HEK293 (cell line): ENCODE data around the gene HSD17B13.
"Not testable (repeated sequence)": the region's sequence is repeated elsewhere in the genome, so short reads cannot be mapped to it uniquely, and the experiment has no call there.

Source experiments
- CTCF ChIA-PET: fragments of 350-600 bp; formaldehyde crosslinking; extraction: SDS; loops from one replicate; lab custom pipeline; 2021; ENCODE audit warnings: antibody characterized with exemption; lab: Yijun Ruan, JAX
- POLR2A ChIA-PET: fragments of 300-600 bp; formaldehyde crosslinking; extraction: SDS; loops from one replicate; lab custom pipeline; 2020; ENCODE audit warnings: antibody characterized with exemption, inconsistent platforms; lab: Yijun Ruan, JAX
- H3K27ac ChIP-seq: fragments of 200-500 bp; sonication (Bioruptor generic); 2 replicates; pipeline ENCODE4 v1.5.1; 2014; ENCODE audit warnings: low read depth, low read length, control low read depth, inconsistent platforms; ENCODE audit errors: extremely low read depth
- H3K36me3 ChIP-seq, 2 experiments: fragments of 200-500 bp in 1 of 2; sonication (Bioruptor generic) in 1 of 2; 1 replicate in 1 of 2; 2 replicates in 1 of 2; pipeline ENCODE4 v1.5.1; 2014 to 2017; ENCODE audit warnings: inconsistent platforms in 2 of 2, low read length in 2 of 2; ENCODE audit not compliant: control insufficient read depth in 2 of 2, insufficient read depth in 1 of 2
- H3K4me1 ChIP-seq: fragments of 200-500 bp; sonication (Bioruptor generic); 2 replicates; pipeline ENCODE4 v1.5.1; 2014; ENCODE audit warnings: mild to moderate bottlenecking, low read length, inconsistent platforms; ENCODE audit not compliant: control insufficient read depth, insufficient read depth
- H3K4me3 ChIP-seq: 2 replicates; pipeline ENCODE4 v1.5.1; 2011; ENCODE audit warnings: low read depth, mild to moderate bottlenecking, control low read depth, low read length, moderate library complexity
- H3K9me3 ChIP-seq: fragments of 200-500 bp; sonication (Bioruptor generic); 2 replicates; pipeline ENCODE4 v1.5.1; 2014; ENCODE audit warnings: low read depth, low read length, inconsistent platforms; ENCODE audit not compliant: control insufficient read depth, insufficient read depth
- HOXD13 ChIP-seq: sonication (generic); formaldehyde crosslinking; IDR thresholded peaks from 2 replicates; pipeline ENCODE4 v1.8.0; 2022; ENCODE audit warnings: missing genetic modification reagents, borderline replicate concordance
- SCRT2 ChIP-seq: fragments of 450-650 bp; formaldehyde crosslinking; IDR thresholded peaks from 2 replicates; pipeline ENCODE4 v1.5.1; 2016; ENCODE audit warnings: missing biosample characterization, missing genetic modification characterization
- SETDB1 ChIP-seq: IDR thresholded peaks from one replicate; pipeline ENCODE4 v1.6.1; 2017; ENCODE audit warnings: mild to moderate bottlenecking, low read length, moderate library complexity, mixed read lengths; ENCODE audit not compliant: insufficient read length
- SP2 ChIP-seq: fragments of 450-650 bp; formaldehyde crosslinking; IDR thresholded peaks from 2 replicates; pipeline ENCODE4 v1.5.1; 2016; ENCODE audit warnings: missing biosample characterization, missing genetic modification characterization
- YY2 ChIP-seq: fragments of 450-650 bp; formaldehyde crosslinking; IDR thresholded peaks from 2 replicates; pipeline ENCODE4 v1.5.1; 2016; ENCODE audit warnings: missing biosample characterization, missing genetic modification characterization
- ZBTB1 ChIP-seq: fragments of 450-650 bp; formaldehyde crosslinking; IDR thresholded peaks from 2 replicates; pipeline ENCODE4 v1.5.1; 2016; ENCODE audit warnings: missing biosample characterization, missing genetic modification characterization
- ZBTB10 ChIP-seq: fragments of 450-650 bp; formaldehyde crosslinking; IDR thresholded peaks from 2 replicates; pipeline ENCODE4 v1.5.1; 2016; ENCODE audit warnings: missing biosample characterization, missing genetic modification characterization
- ZBTB20 ChIP-seq: fragments of 450-650 bp; formaldehyde crosslinking; IDR thresholded peaks from 2 replicates; pipeline ENCODE4 v1.5.1; 2016; ENCODE audit warnings: missing biosample characterization, missing genetic modification characterization
- ZBTB49 ChIP-seq: fragments of 450-650 bp; formaldehyde crosslinking; IDR thresholded peaks from 2 replicates; pipeline ENCODE4 v1.5.1; 2016; ENCODE audit warnings: missing biosample characterization, missing genetic modification characterization, low read depth
- ZBTB6 ChIP-seq: fragments of 450-650 bp; formaldehyde crosslinking; IDR thresholded peaks from 2 replicates; pipeline ENCODE4 v1.5.1; 2017; ENCODE audit warnings: missing biosample characterization, missing genetic modification characterization
- ZEB2 ChIP-seq: fragments of 450-650 bp; formaldehyde crosslinking; IDR thresholded peaks from 2 replicates; pipeline ENCODE4 v1.5.1; 2016; ENCODE audit warnings: missing biosample characterization, missing genetic modification characterization
- ZNF157 ChIP-seq: fragments of 450-650 bp; formaldehyde crosslinking; IDR thresholded peaks from 2 replicates; pipeline ENCODE4 v1.5.1; 2016; ENCODE audit warnings: missing biosample characterization, missing genetic modification characterization
- ZNF174 ChIP-seq: fragments of 450-650 bp; formaldehyde crosslinking; IDR thresholded peaks from 2 replicates; pipeline ENCODE4 v1.5.0; 2017; ENCODE audit warnings: missing biosample characterization, mild to moderate bottlenecking, missing genetic modification characterization
- ZNF239 ChIP-seq: fragments of 450-650 bp; formaldehyde crosslinking; IDR thresholded peaks from 2 replicates; pipeline ENCODE4 v1.5.1; 2016; ENCODE audit warnings: missing biosample characterization, missing genetic modification characterization
- ZNF362 ChIP-seq: fragments of 450-650 bp; formaldehyde crosslinking; IDR thresholded peaks from 2 replicates; pipeline ENCODE4 v1.5.1; 2016; ENCODE audit warnings: missing biosample characterization, missing genetic modification characterization
- ZNF423 ChIP-seq: fragments of 450-650 bp; formaldehyde crosslinking; IDR thresholded peaks from 2 replicates; pipeline ENCODE4 v1.5.1; 2016; ENCODE audit warnings: missing biosample characterization, missing genetic modification characterization
- ZNF426 ChIP-seq: fragments of 450-650 bp; formaldehyde crosslinking; IDR thresholded peaks from 2 replicates; pipeline ENCODE4 v1.5.1; 2017; ENCODE audit warnings: missing biosample characterization, missing genetic modification characterization, mild to moderate bottlenecking, inconsistent platforms, moderate library complexity
- ZNF501 ChIP-seq: fragments of 450-650 bp; formaldehyde crosslinking; IDR thresholded peaks from 2 replicates; pipeline ENCODE4 v1.5.1; 2016; ENCODE audit warnings: missing biosample characterization, missing genetic modification characterization
- ZNF658 ChIP-seq: fragments of 450-650 bp; formaldehyde crosslinking; IDR thresholded peaks from 2 replicates; pipeline ENCODE4; 2016; ENCODE audit warnings: missing biosample characterization, missing genetic modification characterization
- ZSCAN30 ChIP-seq: fragments of 450-650 bp; IDR thresholded peaks from 2 replicates; pipeline ENCODE4 v1.5.1; 2018; ENCODE audit warnings: missing biosample characterization, mild to moderate bottlenecking, missing genetic modification characterization, moderate library complexity
- ZSCAN5A ChIP-seq: fragments of 450-650 bp; formaldehyde crosslinking; IDR thresholded peaks from 2 replicates; pipeline ENCODE4 v1.5.1; 2016; ENCODE audit warnings: missing biosample characterization, missing genetic modification characterization

HSD17B13 gene

GRCh38 chr4:87293889-87294288 is 28.8 kb downstream of the HSD17B13 start:
- H3K36me3 ChIP-seq, POLR2A ChIA-PET, H3K4me3 ChIP-seq, H3K9me3 ChIP-seq, H3K4me1 ChIP-seq, CTCF ChIA-PET, H3K27ac ChIP-seq: not testable (repeated sequence)
- peak; percentile 58 for TF ChIP-seq SETDB1

GRCh38 chr4:87286970-87287369 is 35.7 kb downstream of the HSD17B13 start:
- POLR2A ChIA-PET: no interaction called here

More at GRCh38 chr4:87286970-87287369, 35.7 kb downstream of the HSD17B13 start:
- TF ChIP-seq ZBTB1 (tag by site-specific recombination): no peak
- no peak for TF ChIP-seq ZNF157
- no peak for TF ChIP-seq ZBTB10
- no peak for TF ChIP-seq ZSCAN30 (tag by site-specific recombination)
- TF ChIP-seq ZSCAN5A (tag by site-specific recombination): no peak
- TF ChIP-seq HOXD13 (CRISPR knock-in tag): no peak
- TF ChIP-seq SCRT2 (tag by site-specific recombination): no peak
- no peak for TF ChIP-seq ZNF426
- TF ChIP-seq ZNF501 (tag by site-specific recombination): no peak
- no peak for TF ChIP-seq ZNF174
- no peak for TF ChIP-seq ZNF239
- TF ChIP-seq ZBTB49 (tag by site-specific recombination): no peak
- no peak for TF ChIP-seq ZNF362 (tag by site-specific recombination)
- no peak for TF ChIP-seq SP2 (tag by site-specific recombination)
- no peak for TF ChIP-seq ZNF658 (tag by site-specific recombination)
- TF ChIP-seq YY2 (tag by site-specific recombination): no peak
- TF ChIP-seq ZEB2 (tag by site-specific recombination): no peak
- TF ChIP-seq ZBTB20 (tag by site-specific recombination): no peak
- no peak for TF ChIP-seq ZBTB6 (tag by site-specific recombination)
- no peak for TF ChIP-seq ZNF423
- TF ChIP-seq, all 188 proteins: peak for 0
- CTCF ChIA-PET: no interaction called here
- H3K9me3 ChIP-seq: no peaks in the 10 kb centered on the region
- H3K27ac ChIP-seq: no peak overlapping the region
- H3K4me3 ChIP-seq: no peak overlapping the region
- H3K36me3 ChIP-seq: no peaks in the 10 kb centered on the region
- no peaks in the 10 kb centered on the region for H3K4me1 ChIP-seq
